HFF-Myc (cell line): ENCODE measurements around the gene LHPP.
A peak's percentile ranks its signal among the peaks of the same experiment; 100 is the strongest.

Experiments used
- DNase-seq: peaks from one replicate; pipeline ENCODE4 v3.0.0-alpha.2; 2011; ENCODE audit warnings: low read depth; ENCODE audit errors: extremely low read depth
- H3K4me3 ChIP-seq: replicated peaks from 2 replicates; pipeline ENCODE4 v1.5.1; 2011; ENCODE audit warnings: low read depth, mild to moderate bottlenecking, control low read depth, low read length
- TF ChIP-seq, protein P1 (sequence below): IDR thresholded peaks from 2 replicates; pipeline ENCODE4 v1.5.1; 2012; ENCODE audit warnings: mild to moderate bottlenecking, low read depth, low read length, control low read depth; ENCODE audit errors: missing control alignments

Gene LHPP

DNA sequence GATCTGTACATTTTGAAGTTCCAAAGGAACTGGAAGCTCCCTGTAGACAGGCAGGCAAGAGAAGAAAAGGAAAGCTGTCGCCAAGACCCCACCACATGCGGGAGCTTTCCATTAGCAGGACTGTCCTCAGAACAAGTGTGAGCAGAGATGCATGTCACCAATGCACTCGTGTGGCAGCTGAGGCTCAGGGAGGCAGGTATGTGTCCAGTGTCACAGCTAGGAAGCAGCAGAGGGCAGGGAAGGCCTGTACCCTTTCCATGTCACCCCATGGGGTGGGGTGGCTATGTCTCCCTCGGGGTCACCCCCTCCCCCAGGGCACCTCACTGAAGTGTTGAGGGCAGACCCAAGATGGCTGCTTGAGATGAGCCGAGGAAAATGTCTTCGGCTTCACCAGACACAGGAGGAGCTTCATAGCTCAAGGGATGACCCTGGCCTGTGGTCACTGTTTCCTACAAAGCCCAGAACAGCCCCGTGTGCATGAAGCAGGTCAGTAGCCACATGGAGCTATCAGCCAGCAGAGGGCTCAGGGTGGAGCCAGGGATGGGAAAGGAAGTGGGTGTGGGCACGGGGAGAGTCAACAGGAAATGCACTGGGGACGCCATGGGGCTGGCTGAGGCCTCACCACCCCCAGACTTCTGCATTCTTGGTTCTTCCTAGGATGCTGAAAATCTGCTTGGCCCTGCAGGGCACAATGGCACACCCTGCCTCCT lies 186.0 kb downstream of the LHPP start:
- TF ChIP-seq, protein P1, sequence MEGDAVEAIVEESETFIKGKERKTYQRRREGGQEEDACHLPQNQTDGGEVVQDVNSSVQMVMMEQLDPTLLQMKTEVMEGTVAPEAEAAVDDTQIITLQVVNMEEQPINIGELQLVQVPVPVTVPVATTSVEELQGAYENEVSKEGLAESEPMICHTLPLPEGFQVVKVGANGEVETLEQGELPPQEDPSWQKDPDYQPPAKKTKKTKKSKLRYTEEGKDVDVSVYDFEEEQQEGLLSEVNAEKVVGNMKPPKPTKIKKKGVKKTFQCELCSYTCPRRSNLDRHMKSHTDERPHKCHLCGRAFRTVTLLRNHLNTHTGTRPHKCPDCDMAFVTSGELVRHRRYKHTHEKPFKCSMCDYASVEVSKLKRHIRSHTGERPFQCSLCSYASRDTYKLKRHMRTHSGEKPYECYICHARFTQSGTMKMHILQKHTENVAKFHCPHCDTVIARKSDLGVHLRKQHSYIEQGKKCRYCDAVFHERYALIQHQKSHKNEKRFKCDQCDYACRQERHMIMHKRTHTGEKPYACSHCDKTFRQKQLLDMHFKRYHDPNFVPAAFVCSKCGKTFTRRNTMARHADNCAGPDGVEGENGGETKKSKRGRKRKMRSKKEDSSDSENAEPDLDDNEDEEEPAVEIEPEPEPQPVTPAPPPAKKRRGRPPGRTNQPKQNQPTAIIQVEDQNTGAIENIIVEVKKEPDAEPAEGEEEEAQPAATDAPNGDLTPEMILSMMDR: peak; percentile 20
- DNase-seq: peak; percentile 39
- H3K4me3 ChIP-seq: no peak overlapping the region

DNA sequence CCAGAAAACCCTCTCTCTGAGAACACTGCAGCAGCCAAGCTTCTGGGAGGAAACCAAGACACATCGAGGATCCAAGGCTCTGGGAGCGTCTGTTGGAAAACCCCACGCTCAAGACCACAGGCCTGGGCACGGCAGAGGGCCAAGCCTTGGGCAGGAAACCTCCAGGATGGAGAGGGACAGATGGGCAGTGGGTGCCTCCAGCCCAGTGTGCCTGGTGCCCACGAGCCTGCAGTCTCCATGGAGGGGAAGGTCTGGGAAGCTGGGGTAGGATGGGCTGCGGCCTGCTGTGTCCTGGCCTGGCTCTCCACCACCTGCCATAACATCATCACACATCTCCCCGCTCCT lies 186.5 kb downstream of the LHPP start:
- DNase-seq: no peak
- no peak overlapping the region for H3K4me3 ChIP-seq
- TF ChIP-seq, protein P1: no peak

DNA sequence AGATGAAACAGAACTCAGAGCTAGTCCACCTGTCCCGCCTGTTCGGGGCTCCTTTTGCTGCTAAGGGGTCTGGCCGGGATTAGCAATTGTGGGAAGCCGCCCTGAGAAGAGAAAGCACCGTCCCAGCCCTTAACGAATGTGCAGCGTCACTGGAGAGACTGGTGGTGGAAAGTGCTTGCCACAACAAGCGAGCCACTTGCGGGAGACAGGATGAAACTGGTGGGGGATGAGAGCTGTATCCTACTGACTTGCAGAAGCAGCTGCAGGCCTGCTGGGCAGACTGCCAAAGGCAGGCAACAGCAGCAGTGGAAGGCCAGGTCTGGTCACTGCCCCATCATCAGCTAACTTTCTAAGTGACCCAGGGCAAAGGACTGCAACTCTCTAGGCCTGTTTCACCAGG lies 187.1 kb downstream of the LHPP start:
- no peak overlapping the region for H3K4me3 ChIP-seq
- peak; percentile 57 for DNase-seq
- TF ChIP-seq, protein P1: no peak

DNA sequence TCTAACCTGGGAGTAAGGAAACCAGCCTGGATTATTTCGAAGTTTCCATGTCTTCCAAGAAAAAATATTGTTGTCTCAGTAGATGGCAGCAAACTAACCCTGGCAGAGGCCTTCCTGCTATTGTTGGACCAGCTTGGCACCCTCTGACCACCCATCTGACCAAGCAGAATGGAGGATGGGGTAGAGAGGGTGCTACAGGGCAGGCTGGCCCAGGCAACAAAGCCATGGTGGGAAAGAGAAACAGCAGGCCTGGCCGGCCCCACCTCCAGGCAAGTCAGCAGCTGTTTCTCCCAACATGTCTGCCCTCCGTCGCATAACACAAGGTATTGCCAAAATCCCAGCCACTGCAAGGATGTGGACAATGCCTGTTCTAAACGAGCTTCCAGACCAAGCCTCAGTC lies 187.6 kb downstream of the LHPP start:
- TF ChIP-seq, protein P1: no peak
- H3K4me3 ChIP-seq: no peak overlapping the region
- DNase-seq: no peak

DNA sequence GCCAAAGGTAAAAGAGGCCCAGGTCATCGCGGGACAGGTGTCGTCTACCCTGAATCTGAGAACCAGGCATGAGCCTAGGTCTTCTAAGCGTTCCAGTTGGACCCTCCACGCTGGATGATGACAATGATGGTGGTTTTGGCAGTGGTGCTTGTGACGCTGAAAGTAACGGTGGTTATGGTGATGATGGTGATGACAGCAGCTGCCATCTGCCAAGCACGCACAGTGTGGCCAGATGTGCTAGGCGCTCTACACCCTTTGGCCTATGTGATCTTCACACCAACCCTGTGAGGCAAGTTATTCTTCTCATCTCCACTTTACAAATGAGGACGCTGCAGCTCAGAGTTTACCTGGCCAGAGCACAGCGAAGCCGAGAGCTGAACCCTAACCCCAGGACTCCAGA lies 188.6 kb downstream of the LHPP start:
- DNase-seq: no peak
- TF ChIP-seq, protein P1: no peak
- H3K4me3 ChIP-seq: no peak overlapping the region

DNA sequence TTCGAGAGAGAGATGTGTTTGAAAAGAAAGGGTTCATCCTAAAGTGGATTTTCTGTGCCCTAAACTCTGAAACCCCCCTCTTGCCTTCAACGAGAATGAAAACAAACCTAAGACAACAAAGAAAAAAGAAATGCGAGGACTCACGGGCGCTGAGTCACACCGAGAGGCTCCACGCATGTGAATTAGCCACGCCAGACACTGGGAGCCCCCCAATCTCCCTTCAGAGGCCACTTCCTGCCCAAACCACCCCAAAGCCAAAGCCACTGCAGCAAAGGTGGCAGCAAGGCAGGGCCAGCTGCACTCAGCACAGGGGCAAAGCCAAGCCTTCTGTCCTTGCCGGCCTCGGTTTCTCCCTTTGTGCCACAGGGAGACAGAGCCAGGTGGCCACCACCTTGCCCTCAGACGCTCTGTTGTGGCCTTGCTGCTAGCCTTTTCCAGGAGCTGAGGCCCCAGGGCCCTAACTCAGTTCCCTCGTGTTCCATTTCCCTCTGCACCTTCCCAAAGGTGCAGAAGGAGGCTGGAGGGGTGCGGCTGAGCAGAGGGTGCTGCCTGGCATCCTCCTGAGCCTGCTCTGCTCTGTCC lies 189.3 kb downstream of the LHPP start:
- no peak overlapping the region for H3K4me3 ChIP-seq
- no peak for DNase-seq
- TF ChIP-seq, protein P1: no peak
